HG03439 (cell line): ENCODE data around the gene PPP5C.
"Not testable (repeated sequence)": the region's sequence is repeated elsewhere in the genome, so short reads cannot be mapped to it uniquely, and the experiment has no call there.

ENCODE experiments used
- ATAC-seq: cut with Tn5 transposase; IDR thresholded peaks from one replicate; pipeline ENCODE4 v1.9.1; 2021; ENCODE audit warnings: mild to moderate bottlenecking, moderate library complexity; ENCODE audit not compliant: unreplicated experiment

Gene PPP5C

DNA sequence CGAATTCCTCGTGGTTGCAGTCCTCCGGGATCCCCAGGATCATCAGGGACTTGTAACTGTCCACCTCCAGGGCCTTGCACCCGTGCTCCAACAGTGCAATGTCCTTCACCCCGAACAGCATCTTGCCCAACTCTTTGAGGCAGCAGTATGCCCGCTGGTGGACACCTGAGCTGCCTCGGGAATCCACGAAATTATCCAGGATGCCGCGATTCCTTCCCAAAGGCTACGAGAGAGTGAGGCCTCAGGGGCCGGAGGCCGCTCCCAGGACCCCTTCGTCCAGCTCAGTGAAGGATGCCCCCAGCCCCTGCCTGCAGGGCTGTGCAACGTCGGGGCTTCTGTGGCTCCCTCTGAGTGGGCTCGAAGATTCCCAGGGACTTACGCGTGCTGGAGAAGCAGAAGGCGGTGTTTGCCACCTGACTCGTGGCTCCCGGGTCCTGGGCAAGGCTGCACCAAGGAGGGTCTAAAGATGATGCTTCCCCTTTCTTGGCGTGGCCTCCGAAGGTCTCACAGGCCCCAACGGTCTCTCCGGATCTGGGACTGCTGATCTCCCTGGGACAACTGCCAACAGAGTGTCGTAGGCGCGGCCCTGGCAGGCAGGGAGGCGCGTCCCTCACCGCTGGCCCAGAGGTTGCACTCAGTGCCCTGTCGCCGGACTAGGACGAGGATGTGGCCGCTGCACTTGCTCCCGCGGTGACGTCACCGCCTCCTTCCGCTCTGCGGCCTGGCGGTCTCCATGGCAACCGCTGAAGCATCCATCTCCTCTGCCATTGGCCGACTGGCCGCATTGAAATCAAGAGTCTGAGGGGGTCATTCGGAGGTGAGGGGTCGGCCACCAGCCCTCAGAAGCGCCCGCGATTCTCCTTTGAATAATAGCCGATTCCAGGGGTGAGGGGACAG is 81.6 kb downstream of the PPP5C start, which contains the start of gene PNMA8C:
Gene PNMA8C (minus strand): TSS at position 698 of the 897 bp plus-strand sequence. CDS start 577 bp downstream, at position 121.
- no peak for ATAC-seq

DNA sequence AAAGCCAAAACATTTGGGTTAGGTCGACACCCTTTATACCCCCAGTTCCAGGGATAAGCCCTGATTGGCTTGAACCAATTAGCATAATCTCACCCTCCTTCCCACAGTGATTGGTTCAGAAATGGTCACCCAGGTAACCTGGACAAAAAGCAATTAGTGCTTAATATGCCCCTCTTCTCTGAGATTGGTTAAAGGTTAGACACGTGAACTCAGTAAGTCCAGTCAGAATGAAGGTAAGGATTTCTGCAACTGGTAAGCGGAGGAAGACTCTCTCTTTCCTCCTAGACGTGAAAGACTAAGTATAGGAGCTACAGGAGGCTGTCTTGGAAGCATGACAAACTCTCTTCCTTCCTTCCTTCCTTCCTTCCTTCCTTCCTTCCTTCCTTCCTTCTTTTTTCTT is 83.1 kb downstream of the PPP5C start:
- no peak for ATAC-seq

DNA sequence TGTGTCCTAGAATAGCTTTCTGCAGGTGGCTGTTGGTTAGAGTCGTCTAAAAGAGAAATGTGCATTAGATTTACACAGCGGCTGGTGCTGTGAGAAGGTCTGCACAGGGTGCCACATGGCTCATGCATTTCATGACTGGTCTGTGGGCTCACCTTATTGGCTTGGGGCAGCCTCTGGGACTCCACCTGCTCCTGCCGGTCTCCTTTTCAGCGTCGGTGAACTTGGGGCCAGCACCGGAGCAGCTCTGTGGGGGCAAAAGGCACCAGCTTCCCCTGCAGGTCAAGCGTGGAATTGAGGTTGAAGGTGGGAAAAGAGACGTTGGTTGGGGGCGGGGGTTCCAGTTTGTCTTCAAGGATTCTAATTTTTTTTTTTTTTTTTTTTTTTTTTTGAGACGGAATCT is 84.9 kb downstream of the PPP5C start:
- ATAC-seq, result no peak

DNA sequence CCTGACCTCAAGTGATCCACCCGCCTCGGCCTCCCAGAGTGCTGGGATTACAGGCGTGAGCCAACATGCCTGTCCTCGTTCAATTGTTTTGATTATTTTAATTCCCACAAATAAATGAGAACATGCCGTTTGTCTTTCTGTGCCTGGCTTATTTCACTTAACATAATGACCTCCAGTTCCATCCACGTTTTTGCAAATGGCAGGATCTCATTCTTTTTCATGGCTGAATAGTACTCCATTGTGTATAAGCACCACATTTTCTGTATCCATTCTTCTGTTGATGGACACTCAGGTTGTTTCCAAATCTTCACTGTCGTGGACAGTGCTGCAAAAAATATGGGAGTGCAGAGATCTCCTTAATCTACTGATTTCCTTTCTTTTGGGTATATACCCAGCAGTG is 86.6 kb downstream of the PPP5C start:
- not testable (repeated sequence) for ATAC-seq

DNA sequence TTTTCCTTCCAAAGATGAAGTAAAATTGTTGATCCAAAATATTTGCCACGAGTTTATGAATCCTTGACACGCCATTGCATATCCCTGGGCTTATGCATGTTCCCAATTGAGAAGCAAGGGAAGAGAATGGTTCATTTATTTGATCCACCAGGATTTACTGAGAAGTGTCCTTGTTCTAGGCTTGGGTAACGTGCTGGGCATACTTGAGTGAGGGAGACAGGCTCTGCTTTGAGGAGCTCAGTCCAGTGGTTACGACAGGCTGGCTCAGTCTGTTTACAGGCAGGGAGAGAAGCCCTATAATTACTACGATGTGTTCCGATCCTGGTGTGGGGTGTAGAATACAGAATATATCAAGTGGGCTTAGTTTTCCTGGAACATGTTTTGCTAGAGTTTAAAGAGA is 88.1 kb downstream of the PPP5C start:
- ATAC-seq, result no peak

DNA sequence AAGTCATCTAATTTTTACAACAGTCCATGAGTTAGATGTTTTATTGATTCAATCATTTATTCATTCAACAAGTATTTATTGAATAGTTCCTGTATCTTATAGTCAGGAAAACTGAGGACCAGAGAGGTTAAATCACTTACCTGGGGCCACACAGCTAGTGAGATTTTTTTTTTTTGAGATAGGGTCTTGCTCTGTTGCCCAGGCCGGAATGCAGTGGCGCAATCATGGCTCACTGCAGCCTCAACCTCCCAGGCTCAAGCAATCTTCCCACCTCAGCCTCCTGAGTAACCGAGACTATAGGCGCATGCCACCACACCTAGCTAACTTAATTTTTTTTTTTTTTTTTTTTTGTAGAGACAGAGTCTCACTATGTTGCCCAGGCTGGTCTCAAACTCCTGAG is 88.8 kb downstream of the PPP5C start:
- ATAC-seq, result not testable (repeated sequence)
